Natural killer cell (primary cell): ENCODE results near the gene KRTAP5-2. TPM values are rescaled to one million over a fixed set of nuclear protein-coding genes. Genes with fewer than 3 reads are reported as not detected.

Experiments
- ATAC-seq, 3 donors: fragments of 150-1000 bp in 2 of 3; fragments of 200-7000 bp in 1 of 3; cut with Tn5 transposase; 1 replicate in 1 of 3; 2 replicates in 2 of 3; pipeline ENCODE4 v1.10.0; 2021; ENCODE audit warnings: mild to moderate bottlenecking in 2 of 3, moderate library complexity in 2 of 3
- DNase-seq, 2 donors: peaks; one replicate each; pipeline versions ENCODE4 v3.0.0 to v3.0.0-alpha.2; 2013 to 2021; ENCODE audit warnings: mixed read lengths in 1 of 2
- H3K27ac ChIP-seq: one replicate; pipeline ENCODE4 v1.5.1; 2013; ENCODE audit warnings: mild to moderate bottlenecking, low read length
- H3K27me3 ChIP-seq: one replicate; pipeline ENCODE4 v1.6.1; 2013; ENCODE audit warnings: low read length; ENCODE audit not compliant: control insufficient read depth, insufficient read depth
- H3K36me3 ChIP-seq: one replicate; pipeline ENCODE4 v1.6.1; 2013; ENCODE audit warnings: low read length; ENCODE audit not compliant: control insufficient read depth, insufficient read depth
- H3K4me1 ChIP-seq: one replicate; pipeline ENCODE4 v1.6.1; 2013; ENCODE audit warnings: low read length; ENCODE audit not compliant: control insufficient read depth, insufficient read depth
- H3K4me3 ChIP-seq: one replicate; pipeline ENCODE4 v1.5.1; 2013; ENCODE audit warnings: low read length
- H3K9me3 ChIP-seq: one replicate; pipeline ENCODE4 v1.6.1; 2013; ENCODE audit warnings: low read length; ENCODE audit not compliant: control insufficient read depth, insufficient read depth
- H3K27ac Mint-ChIP-seq, 2 donors: one replicate each; pipeline ENCODE4 v1.8.0; 2022; ENCODE audit warnings: mild to moderate bottlenecking in 2 of 2, mixed read lengths in 2 of 2, moderate library complexity in 1 of 2
- H3K27me3 Mint-ChIP-seq, 2 donors: one replicate each; pipeline ENCODE4 v1.8.0; 2022; ENCODE audit warnings: low read depth in 2 of 2, mixed read lengths in 2 of 2
- H3K36me3 Mint-ChIP-seq: one replicate; pipeline ENCODE4 v1.8.0; 2022; ENCODE audit warnings: mixed read lengths
- H3K4me1 Mint-ChIP-seq, 2 donors: one replicate each; pipeline ENCODE4 v1.8.0; 2022; ENCODE audit warnings: mixed read lengths in 2 of 2
- H3K4me3 Mint-ChIP-seq: one replicate; pipeline ENCODE4 v1.8.0; 2022; ENCODE audit warnings: mild to moderate bottlenecking, moderate library complexity, mixed read lengths
- H3K9me3 Mint-ChIP-seq, 2 donors: one replicate each; pipeline ENCODE4 v1.8.0; 2022; ENCODE audit warnings: mixed read lengths in 2 of 2
- CTCF ChIP-seq: fragments of 200-600 bp; IDR thresholded peaks from one replicate; pipeline ENCODE4 v1.8.0; 2022; ENCODE audit warnings: antibody characterized with exemption
- WGBS: methylation state at CpG from one replicate; pipeline ENCODE4 v1.1.7; 2013; ENCODE audit warnings: missing lambda C conversion rate; ENCODE audit not compliant: insufficient coverage; 5-methylcytosine and 5-hydroxymethylcytosine counted together
- intact Hi-C: fragments of 100-400 bp; cut with micrococcal nuclease; formaldehyde crosslinking; loops from one replicate; pipeline ENCODE4 v1.14.2; 2022
- total RNA-seq, 4 donors: library from RNA; stranded (reverse); fragments of 120-200 nt in 1 of 4; gene quantifications; one replicate each; pipeline versions ENCODE4 v1.2.3 to v1.2.4, GENCODE V29; 2013 to 2022

KRTAP5-2 gene
- total RNA-seq, 3 donors from 2014 or later (not counting 1 experiment from before 2014, with no cell fraction given), result not detected

DNA sequence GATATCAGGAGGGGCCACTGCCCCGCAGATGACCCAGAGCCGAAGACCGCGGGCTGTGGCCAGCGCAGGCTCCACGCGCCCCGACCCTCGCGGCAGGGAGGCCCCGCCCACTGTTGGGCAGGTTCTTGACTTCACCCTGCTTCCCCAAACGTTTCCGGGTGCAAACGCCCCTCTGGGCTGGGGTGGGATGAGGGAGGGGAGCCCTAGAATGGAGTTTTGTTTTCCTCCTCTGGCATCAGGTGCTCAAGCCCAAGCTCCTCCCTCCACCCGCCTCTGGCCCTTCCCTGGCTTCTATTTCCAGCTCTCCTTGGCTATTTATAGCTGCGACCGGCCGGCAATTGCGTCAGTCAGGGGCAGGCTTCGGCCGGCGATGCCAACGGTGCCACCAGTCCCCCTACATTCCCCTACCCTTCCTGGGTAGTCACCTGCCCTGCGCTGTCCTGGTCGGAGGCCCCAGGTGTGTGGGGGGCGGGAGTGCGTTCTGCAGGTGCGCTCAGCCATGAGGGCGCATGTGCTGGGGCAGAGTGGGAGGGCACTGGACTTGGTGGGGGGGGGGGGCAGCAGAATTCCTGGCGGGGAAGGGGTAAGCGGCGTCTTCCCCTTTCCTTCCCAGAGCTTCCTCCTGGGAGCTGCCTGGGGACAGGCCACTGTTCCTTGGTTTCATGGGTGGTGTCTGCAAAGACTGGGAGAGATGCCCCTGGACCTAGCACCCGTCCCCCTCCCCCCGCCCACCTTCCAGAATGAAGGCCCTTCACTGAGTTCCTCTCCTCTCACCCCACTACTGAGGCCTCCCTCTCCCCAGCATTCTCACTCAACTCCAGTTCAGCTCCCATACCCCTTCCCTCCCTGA, 49.6 kb downstream of the KRTAP5-2 start:
- Histone ChIP-seq H3K4me1 (peaks cover 17% of the 10 kb centered on the region), H3K27ac (no peak overlapping the region), H3K4me3 (no peak overlapping the region), H3K27me3 (peaks cover 17% of the 10 kb centered on the region), H3K36me3 (no peaks in the 10 kb centered on the region), H3K9me3 (no peaks in the 10 kb centered on the region)
- Mint-ChIP-seq H3K4me3 (no peak overlapping the region), H3K4me1 (no peaks in the 10 kb centered on the region), H3K9me3 (no peaks in the 10 kb centered on the region), H3K27me3 (peaks cover 18 to 28% of the 10 kb centered on the region in 2 donors), H3K27ac (no peak overlapping the region), H3K36me3 (no peaks in the 10 kb centered on the region)
- intact Hi-C loops, result loop anchor here (5.0 kb wide), 1 partner anchor 79 kb away; the partner anchor contains the start of gene KRTAP5-5
- no peak for ATAC-seq
- DNase-seq, result no peak
- 19% methylated on average over 28 of the region's 34 CpGs for WGBS
- TF ChIP-seq CTCF, result no peak

DNA sequence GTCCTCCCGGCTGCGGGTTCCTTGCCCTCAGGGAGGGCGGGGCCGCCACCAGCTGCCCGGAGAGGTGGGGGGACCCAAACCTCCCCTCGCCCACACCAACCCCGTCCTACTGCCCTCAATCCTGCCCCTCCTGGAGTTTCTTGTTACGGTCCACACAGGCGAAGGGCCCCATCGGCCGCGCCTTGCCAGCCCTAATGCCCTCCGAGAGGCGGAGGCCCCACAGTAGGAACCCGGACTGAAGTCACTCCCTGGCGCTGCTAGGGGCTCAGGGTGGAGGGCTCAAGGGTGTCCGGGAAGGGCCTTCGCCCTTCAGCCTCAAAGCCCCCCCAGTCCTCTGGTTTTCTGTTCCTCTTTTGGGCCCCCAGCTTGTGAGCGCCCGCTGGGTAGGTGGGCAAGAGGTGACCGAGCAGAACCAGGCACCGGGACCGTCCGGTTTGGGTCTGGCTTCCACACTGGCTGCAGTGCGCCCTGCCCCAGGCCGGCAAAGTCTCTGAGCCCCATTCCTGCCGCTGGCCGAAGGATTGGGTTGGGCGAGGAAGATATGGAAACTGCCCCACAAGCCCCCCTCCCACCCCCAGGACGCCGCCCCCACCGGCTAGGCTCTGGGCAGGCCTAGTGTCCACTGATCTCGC, 50.5 kb downstream of the KRTAP5-2 start:
- Mint-ChIP-seq H3K27ac (no peak overlapping the region), H3K4me1 (no peaks in the 10 kb centered on the region), H3K27me3 (peaks cover 18 to 25% of the 10 kb centered on the region in 2 donors), H3K9me3 (no peaks in the 10 kb centered on the region), H3K36me3 (no peaks in the 10 kb centered on the region), H3K4me3 (peak overlapping the region; percentile 42)
- Histone ChIP-seq H3K9me3 (no peaks in the 10 kb centered on the region), H3K4me3 (no peak overlapping the region), H3K36me3 (no peaks in the 10 kb centered on the region), H3K4me1 (peaks cover 17% of the 10 kb centered on the region), H3K27me3 (peaks cover 17% of the 10 kb centered on the region), H3K27ac (no peak overlapping the region)
- DNase-seq, result no peak
- intact Hi-C loops, result loop anchor here (2.0 to 5.0 kb wide), 2 partner anchors 27 to 80 kb away; partner anchors contain the start of gene KRTAP5-5
- 5% methylated on average over 27 of the region's 33 CpGs for WGBS
- peak in 1 of 3 donors; percentile 13 for ATAC-seq
- no peak for TF ChIP-seq CTCF

Other genes starting within 250 kb of the KRTAP5-2 start
- under 1 TPM in 2 of 3 donors, not detected in 1; 0.11 to 0.14 TPM for gene BRSK2, start 208.4 kb downstream of the KRTAP5-2 start, total RNA-seq
- gene MOB2, start 111.5 kb downstream of the KRTAP5-2 start, total RNA-seq, result 10 to 100 TPM; 61.9 to 79.6 (median 78.5) TPM
- 10 to 100 TPM; 24.1 to 47.3 (median 38.4) TPM for gene DUSP8, start 26.0 kb downstream of the KRTAP5-2 start, total RNA-seq
- gene KRTAP5-1, start 13.0 kb downstream of the KRTAP5-2 start, total RNA-seq, result not detected
- gene KRTAP5-3, start 10.2 kb upstream of the KRTAP5-2 start, total RNA-seq, result not detected
- not detected for gene KRTAP5-4, start 23.8 kb upstream of the KRTAP5-2 start, total RNA-seq
- gene KRTAP5-5, start 31.5 kb upstream of the KRTAP5-2 start, total RNA-seq, result not detected
- gene KRTAP5-6, start 98.9 kb upstream of the KRTAP5-2 start, total RNA-seq, result not detected
- 1 to 10 TPM; 5.5 to 8.1 (median 6.5) TPM for gene IFITM10, start 152.3 kb upstream of the KRTAP5-2 start, total RNA-seq
- gene CTSD, start 165.6 kb upstream of the KRTAP5-2 start, total RNA-seq, result 100 to 1,000 TPM; 388 to 446 (median 415) TPM
- gene SYT8, start 236.7 kb upstream of the KRTAP5-2 start, total RNA-seq, result not detected
- 1 to 10 TPM; 1.2 to 5.4 (median 3.6) TPM for gene TNNI2, start 240.7 kb upstream of the KRTAP5-2 start, total RNA-seq